Measurements from ENCODE around the gene CNTNAP1. TPM values are rescaled to one million over a fixed set of nuclear protein-coding genes. Genes with fewer than 3 reads are reported as not detected.

CNTNAP1 gene
- total RNA-seq, 1 experiment from 2014 or later: 7.7 TPM

GRCh38 chr17:42744283-42744805 lies 62.0 kb downstream of the CNTNAP1 start:
- Histone ChIP-seq H3K79me1 (ENCODE audit: insufficient read depth, low read depth, low read length, poor library complexity, severe bottlenecking) (no peaks in the 10 kb centered on the region), H3K23me2 (ENCODE audit: insufficient read length, low read depth, low read length, poor library complexity, severe bottlenecking) (peaks cover 6% of the 10 kb centered on the region), H4K20me1 (ENCODE audit: control insufficient read depth, insufficient read depth, insufficient read length) (no peaks in the 10 kb centered on the region), H4K8ac (replicated peaks; ENCODE audit: insufficient read length, low read depth, low read length) (no peak overlapping the region), H3K56ac (ENCODE audit: insufficient read length, low read depth, low read length) (no peak overlapping the region), H3K23ac (ENCODE audit: insufficient read length, low read depth, low read length) (no peak overlapping the region), H3K4me1 (ENCODE audit: insufficient read depth, low read length) (peaks cover 2% of the 10 kb centered on the region; the same call in 1 of the 2 replicates), H4K5ac (ENCODE audit: insufficient read length, low read depth, low read length) (no peak overlapping the region), H3K27ac (ENCODE audit: insufficient read length, low read depth, low read length) (peak overlapping the region; percentile 14), H3T11ph (ENCODE audit: low read length) (no peak overlapping the region), H2AFZ (ENCODE audit: low read length) (no peak overlapping the region), H2BK12ac (ENCODE audit: insufficient read length, low read depth, low read length) (no peak overlapping the region), H3K4me2 (ENCODE audit: insufficient read depth, insufficient read length, low read length) (peak overlapping the region; percentile 81), H3K79me2 (ENCODE audit: insufficient read depth, low read length) (no peaks in the 10 kb centered on the region), H2BK120ac (ENCODE audit: low read depth, low read length, poor library complexity, severe bottlenecking) (no peak overlapping the region), H3K9me3 (ENCODE audit: control insufficient read depth, low read depth, low read length) (no peaks in the 10 kb centered on the region), H3K27me3 (ENCODE audit: insufficient read depth, low read length) (peaks cover 2% of the 10 kb centered on the region; the same call in 1 of the 2 replicates), H4K91ac (ENCODE audit: insufficient read length, low read depth, low read length) (no peak overlapping the region), H2BK15ac (ENCODE audit: low read depth, low read length) (no peak overlapping the region), H3K4ac (ENCODE audit: low read depth, low read length) (no peak overlapping the region), H2BK5ac (ENCODE audit: insufficient read length, low read length) (no peak overlapping the region), H3K9ac (ENCODE audit: extremely low read depth, insufficient read length, low read length) (peak overlapping the region; percentile 72), H3K14ac (ENCODE audit: insufficient read depth, low read length) (peak overlapping the region; percentile 81), H2AK5ac (ENCODE audit: insufficient read length, low read length) (no peak overlapping the region), H2BK20ac (ENCODE audit: low read depth, low read length, poor library complexity, severe bottlenecking) (no peak overlapping the region), H3K18ac (ENCODE audit: insufficient read length, low read depth, low read length) (peak overlapping the region; percentile 69)
- H3K4me3 Mint-ChIP-seq: peak overlapping the region; percentile 88 to 91
- H3K27ac Mint-ChIP-seq: peak overlapping the region; percentile 82 to 99 (median 97)
- H3K27me3 Mint-ChIP-seq (ENCODE audit: low read depth): peaks cover 29% of the 10 kb centered on the region
- no peaks in the 10 kb centered on the region; a peak in 1 of 7 replicates for H3K36me3 Mint-ChIP-seq (ENCODE audit: insufficient read depth in 1 of 3, low read depth in 3 of 3)
- no peak for DNase-seq
- H3K9me3 Mint-ChIP-seq: peaks cover 4 to 8% of the 10 kb centered on the region in 2 experiments; a peak in 4 of 5 replicates
- no peak for TF ChIP-seq CTCF (conservative IDR thresholded peaks at IDR 0.05)
- peaks cover 34 to 35% of the 10 kb centered on the region in 2 experiments for H3K4me1 Mint-ChIP-seq
- WGBS (ENCODE audit: extremely low coverage, insufficient read length, low lambda C conversion rate): no CpG with 5 or more reads among the region's 32 CpGs

Measured in H9 (cell line).